Colonic mucosa (tissue), 4 donors: Measurements from ENCODE around the gene EXD3. TPM values are rescaled to one million over a fixed set of nuclear protein-coding genes. Genes with fewer than 3 reads are reported as not detected.
A peak's percentile ranks its signal among the peaks of the same experiment; 100 is the strongest.

ENCODE experiments used
- DNase-seq: peaks from one replicate; pipeline ENCODE4 v3.0.0-alpha.2; 2020
- H3K27ac ChIP-seq: fragments of 200-600 bp; one replicate; pipeline ENCODE4 v1.8.0; 2021
- H3K27me3 ChIP-seq: fragments of 200-600 bp; one replicate; pipeline ENCODE4 v1.8.0; 2021
- H3K36me3 ChIP-seq: fragments of 200-600 bp; one replicate; pipeline ENCODE4 v1.8.0; 2021
- H3K4me1 ChIP-seq: fragments of 200-600 bp; one replicate; pipeline ENCODE4 v1.8.0; 2021; ENCODE audit warnings: mild to moderate bottlenecking
- H3K4me3 ChIP-seq: fragments of 200-600 bp; one replicate; pipeline ENCODE4 v1.8.0; 2021
- H3K9ac ChIP-seq, 2 donors: one replicate each; pipeline ENCODE4 v1.7.0; 2013; ENCODE audit warnings: control low read depth in 2 of 2, low read depth in 2 of 2, low read length in 2 of 2
- H3K9me3 ChIP-seq: fragments of 200-600 bp; one replicate; pipeline ENCODE4 v1.8.0; 2021
- CTCF ChIP-seq: fragments of 200-600 bp; IDR thresholded peaks from one replicate; pipeline ENCODE4 v1.8.0; 2022; ENCODE audit warnings: antibody characterized with exemption, mild to moderate bottlenecking
- intact Hi-C: fragments of 100-400 bp; cut with DNase I; formaldehyde crosslinking; loops from one replicate; pipeline ENCODE4 v1.14.1; 2022
- total RNA-seq, 2 donors: library from RNA; stranded (reverse); fragmentation: NEBNext Ultra II Directional in 1 of 2; extraction: Animal tissue kit (Norgen Biotek cat#: 25700) in 1 of 2; gene quantifications; one replicate each; pipeline ENCODE4 v1.2.1, GENCODE V29; 2021
- donor health status: healthy.
- donor health status: DM: no; HTN: no; CAD: no.
- donor health status: DM: no; HTN: no; CAD: no.

Gene EXD3
- total RNA-seq, 2 donors from 2014 or later = 34.9 to 36.4 TPM

GRCh38 chr9:137421838-137422603 lies 941 bp downstream of the EXD3 start:
- TF ChIP-seq CTCF = no peak
- H3K36me3 ChIP-seq = no peaks in the 10 kb centered on the region
- DNase-seq = no peak
- no peaks in the 10 kb centered on the region for H3K27me3 ChIP-seq
- no peaks in the 10 kb centered on the region for H3K4me1 ChIP-seq
- peak overlapping the region; percentile 85 for H3K27ac ChIP-seq
- H3K4me3 ChIP-seq = peak overlapping the region; percentile 98
- intact Hi-C loops = no loop called here
- peak overlapping the region; percentile 90 to 94 for H3K9ac ChIP-seq
- no peaks in the 10 kb centered on the region for H3K9me3 ChIP-seq

- no peak overlapping the region for H3K9ac ChIP-seq
- peak overlapping the region; percentile 9 for H3K4me3 ChIP-seq
- intact Hi-C loops = no loop called here
- no peak overlapping the region for H3K27ac ChIP-seq
- no peaks in the 10 kb centered on the region for H3K9me3 ChIP-seq
- peaks cover 2% of the 10 kb centered on the region for H3K4me1 ChIP-seq
- no peak for TF ChIP-seq CTCF
- no peak for DNase-seq
- H3K27me3 ChIP-seq = no peaks in the 10 kb centered on the region
- H3K36me3 ChIP-seq = no peaks in the 10 kb centered on the region
These were observed 5.6 kb downstream of the EXD3 start for GRCh38 chr9:137417161-137418021.

GRCh38 chr9:137416563-137417151 lies 6.3 kb downstream of the EXD3 start:
- intact Hi-C loops = no loop called here
- TF ChIP-seq CTCF = no peak
- DNase-seq = no peak
- no peaks in the 10 kb centered on the region for H3K36me3 ChIP-seq
- H3K9ac ChIP-seq = no peak overlapping the region
- H3K27me3 ChIP-seq = no peaks in the 10 kb centered on the region
- H3K27ac ChIP-seq = no peak overlapping the region
- H3K4me1 ChIP-seq = peaks cover 8% of the 10 kb centered on the region
- no peak overlapping the region for H3K4me3 ChIP-seq
- no peaks in the 10 kb centered on the region for H3K9me3 ChIP-seq

GRCh38 chr9:137416006-137416562 lies 6.9 kb downstream of the EXD3 start:
- no peak for TF ChIP-seq CTCF
- Histone ChIP-seq H3K27ac (no peak overlapping the region), H3K4me3 (no peak overlapping the region), H3K9me3 (no peaks in the 10 kb centered on the region), H3K36me3 (no peaks in the 10 kb centered on the region), H3K27me3 (no peaks in the 10 kb centered on the region), H3K4me1 (peaks cover 8% of the 10 kb centered on the region), H3K9ac (no peak overlapping the region)
- DNase-seq = no peak
- intact Hi-C loops = no loop called here

GRCh38 chr9:137415451-137415850 lies 7.5 kb downstream of the EXD3 start:
- H3K4me3 ChIP-seq = no peak overlapping the region
- no peak overlapping the region for H3K27ac ChIP-seq
- intact Hi-C loops = no loop called here
- H3K27me3 ChIP-seq = no peaks in the 10 kb centered on the region
- H3K36me3 ChIP-seq = no peaks in the 10 kb centered on the region
- H3K9ac ChIP-seq = no peak overlapping the region
- TF ChIP-seq CTCF = no peak
- H3K4me1 ChIP-seq = peaks cover 8% of the 10 kb centered on the region
- no peaks in the 10 kb centered on the region for H3K9me3 ChIP-seq
- no peak for DNase-seq
